PC-3 (cell line): ENCODE results near the gene DAAM2. TPM values are rescaled to one million over a fixed set of nuclear protein-coding genes. Genes with fewer than 3 reads are reported as not detected.

Source experiments
- ATAC-seq: fragments of 200-7000 bp; cut with Tn5 transposase; 2 replicates; pipeline ENCODE4 v1.9.1; 2020; ENCODE audit warnings: mild to moderate bottlenecking, moderate library complexity
- BruUV-seq: library from RNA; stranded (reverse); fragments of 400-500 nt; replicated peaks from 2 replicates; lab custom pipeline; 2021; lab: Mats Ljungman, UMichigan
- CTCF ChIA-PET: fragments of 300-600 bp; sonication (Branson Sonifier 250); formaldehyde crosslinking; loops from one replicate; lab custom pipeline; 2022; ENCODE audit warnings: antibody characterized with exemption; lab: Charles Lee
- POLR2A ChIA-PET: fragments of 300-600 bp; sonication (Branson Sonifier 250); formaldehyde crosslinking; loops from one replicate; lab custom pipeline; 2022; ENCODE audit warnings: antibody characterized with exemption; ENCODE audit not compliant: unreplicated experiment; lab: Charles Lee
- DNase-seq: peaks from one replicate; pipeline ENCODE4 v3.0.0-alpha.2; 2015
- H2AFZ ChIP-seq: fragments of 300-600 bp; sonication (generic); 2 replicates; pipeline ENCODE4 v1.6.0; 2016; ENCODE audit warnings: antibody characterized with exemption, low read length
- H3F3A ChIP-seq: fragments of 300-600 bp; sonication (generic); one replicate; pipeline ENCODE4 v1.6.0; 2017; ENCODE audit warnings: antibody characterized with exemption, low read length, control low read depth, mild to moderate bottlenecking; ENCODE audit not compliant: unreplicated experiment
- H3K27ac ChIP-seq: fragments of 300-600 bp; sonication (generic); 2 replicates; pipeline ENCODE4 v1.5.1; 2016; ENCODE audit warnings: mild to moderate bottlenecking, low read length
- H3K27me3 ChIP-seq: fragments of 300-600 bp; sonication (generic); 2 replicates; pipeline ENCODE4 v1.6.1; 2016; ENCODE audit warnings: low read length, mixed read lengths
- H3K36me3 ChIP-seq: fragments of 300-600 bp; sonication (generic); 2 replicates; pipeline ENCODE4 v1.6.1; 2016; ENCODE audit warnings: low read depth, mixed run types, low read length, mixed read lengths
- H3K4me1 ChIP-seq: fragments of 300-600 bp; sonication (generic); 2 replicates; pipeline ENCODE4 v1.5.1; 2016; ENCODE audit warnings: low read length; ENCODE audit not compliant: insufficient read depth
- H3K4me2 ChIP-seq: fragments of 300-600 bp; sonication (generic); 2 replicates; pipeline ENCODE4 v1.6.0; 2016; ENCODE audit warnings: low read length
- H3K4me3 ChIP-seq: fragments of 300-600 bp; sonication (generic); 2 replicates; pipeline ENCODE4 v1.5.1; 2016; ENCODE audit warnings: mild to moderate bottlenecking, low read length, mixed read lengths
- H3K79me2 ChIP-seq: fragments of 300-600 bp; sonication (generic); 2 replicates; pipeline ENCODE4 v1.6.1; 2017; ENCODE audit warnings: low read length, mixed read lengths
- H3K9ac ChIP-seq: fragments of 300-600 bp; sonication (generic); 2 replicates; pipeline ENCODE4 v1.6.0; 2016; ENCODE audit warnings: mild to moderate bottlenecking, low read length
- H3K9me2 ChIP-seq: fragments of 300-600 bp; sonication (generic); replicated peaks from 2 replicates; pipeline ENCODE4 v1.6.1; 2016; ENCODE audit warnings: mixed run types, low read length, mixed read lengths
- H3K9me3 ChIP-seq: fragments of 300-600 bp; sonication (generic); 2 replicates; pipeline ENCODE4 v1.6.1; 2016; ENCODE audit warnings: low read length, mixed read lengths
- H4K20me1 ChIP-seq: fragments of 300-600 bp; sonication (generic); 2 replicates; pipeline ENCODE4 v1.6.1; 2016; ENCODE audit warnings: low read length, mixed read lengths
- EZH2 ChIP-seq: fragments of 300-600 bp; sonication (generic); IDR thresholded peaks from one replicate; pipeline ENCODE4 v1.6.1; 2017; ENCODE audit warnings: antibody characterized with exemption, mild to moderate bottlenecking, low read length; ENCODE audit not compliant: unreplicated experiment
- EZH2phosphoT487 ChIP-seq: fragments of 300-600 bp; sonication (generic); IDR thresholded peaks from 2 replicates; pipeline ENCODE4 v1.6.1; 2018; ENCODE audit warnings: mild to moderate bottlenecking, antibody characterized with exemption, low read length, borderline replicate concordance
- intact Hi-C: fragments of 100-400 bp; cut with micrococcal nuclease; formaldehyde crosslinking; loops from 2 replicates; pipeline ENCODE4 v1.9.0; 2023
- total RNA-seq: library from RNA; depleted of rRNA; stranded (reverse); fragments of >200 nt; gene quantifications from 2 replicates; pipeline ENCODE4 v1.2.3, GENCODE V29; 2014
- TF ChIP-seq, protein P1 (sequence below): fragments of 300-600 bp; sonication (generic); conservative IDR thresholded peaks from 2 replicates; pipeline ENCODE4 v1.5.1; 2017; ENCODE audit warnings: antibody characterized with exemption, low read depth, mild to moderate bottlenecking, low read length

DAAM2 gene
- total RNA-seq, 1 experiment from 2014 or later, result not detected

DNA sequence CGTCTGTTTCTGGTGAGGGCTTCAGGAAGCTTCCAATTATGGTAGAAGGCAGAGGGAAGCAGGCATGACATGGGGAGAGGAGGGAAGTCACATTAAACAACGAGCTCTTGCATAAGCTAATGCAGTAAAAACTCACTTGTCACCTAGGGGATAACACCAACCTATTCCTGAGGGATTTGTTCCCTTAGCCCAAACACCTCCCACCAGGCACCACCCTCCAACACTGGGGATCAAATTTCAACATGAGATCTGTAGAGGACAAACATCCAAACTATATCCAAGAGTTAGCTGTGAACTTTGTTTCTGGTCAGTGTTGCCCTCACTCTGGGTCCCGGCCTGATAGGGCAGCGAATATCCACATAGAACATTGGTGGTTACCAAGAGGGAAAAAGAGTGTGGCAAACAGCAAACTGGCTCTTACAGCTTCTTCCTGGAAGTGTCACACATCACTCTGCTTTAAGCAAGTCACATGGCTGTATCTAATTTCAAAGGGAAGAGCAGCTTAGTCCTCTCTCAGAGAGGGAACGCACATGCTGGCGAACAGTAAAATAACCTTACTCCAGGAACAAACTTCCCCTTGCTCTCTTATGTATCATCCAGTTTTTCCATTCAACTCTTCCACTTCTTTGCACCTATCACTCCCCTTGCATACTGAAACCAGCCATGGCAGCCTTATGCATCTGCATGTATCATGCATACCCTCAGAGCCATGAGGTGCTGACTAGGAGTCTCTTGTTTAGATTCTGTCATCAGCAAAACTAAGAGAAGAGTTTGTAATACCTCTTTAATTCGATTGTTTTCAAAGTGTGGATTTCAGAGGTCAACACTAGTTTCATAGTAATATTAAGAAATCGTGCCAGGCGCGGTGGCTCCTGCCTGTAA lies 146.8 kb downstream of the DAAM2 start:
- Histone ChIP-seq H3K9ac (no peak overlapping the region), H3K4me2 (no peak overlapping the region), H4K20me1 (no peaks in the 10 kb centered on the region), H3K36me3 (no peaks in the 10 kb centered on the region), H3K79me2 (no peaks in the 10 kb centered on the region), H3K27me3 (peaks cover 5% of the 10 kb centered on the region; the same call in 1 of the 2 replicates), H3K9me3 (no peaks in the 10 kb centered on the region), H2AFZ (no peak overlapping the region), H3F3A (no peaks in the 10 kb centered on the region), H3K9me2 (no peaks in the 10 kb centered on the region), H3K4me1 (no peaks in the 10 kb centered on the region), H3K4me3 (no peak overlapping the region), H3K27ac (no peak overlapping the region)
- CTCF ChIA-PET, result no interaction called here
- intact Hi-C loops, result no loop called here
- BruUV-seq, result no TSS peak
- ATAC-seq (no peak), DNase-seq (no peak)
- TF ChIP-seq EZH2 (no peak), EZH2phosphoT487 (no peak)
- TF ChIP-seq, protein P1, sequence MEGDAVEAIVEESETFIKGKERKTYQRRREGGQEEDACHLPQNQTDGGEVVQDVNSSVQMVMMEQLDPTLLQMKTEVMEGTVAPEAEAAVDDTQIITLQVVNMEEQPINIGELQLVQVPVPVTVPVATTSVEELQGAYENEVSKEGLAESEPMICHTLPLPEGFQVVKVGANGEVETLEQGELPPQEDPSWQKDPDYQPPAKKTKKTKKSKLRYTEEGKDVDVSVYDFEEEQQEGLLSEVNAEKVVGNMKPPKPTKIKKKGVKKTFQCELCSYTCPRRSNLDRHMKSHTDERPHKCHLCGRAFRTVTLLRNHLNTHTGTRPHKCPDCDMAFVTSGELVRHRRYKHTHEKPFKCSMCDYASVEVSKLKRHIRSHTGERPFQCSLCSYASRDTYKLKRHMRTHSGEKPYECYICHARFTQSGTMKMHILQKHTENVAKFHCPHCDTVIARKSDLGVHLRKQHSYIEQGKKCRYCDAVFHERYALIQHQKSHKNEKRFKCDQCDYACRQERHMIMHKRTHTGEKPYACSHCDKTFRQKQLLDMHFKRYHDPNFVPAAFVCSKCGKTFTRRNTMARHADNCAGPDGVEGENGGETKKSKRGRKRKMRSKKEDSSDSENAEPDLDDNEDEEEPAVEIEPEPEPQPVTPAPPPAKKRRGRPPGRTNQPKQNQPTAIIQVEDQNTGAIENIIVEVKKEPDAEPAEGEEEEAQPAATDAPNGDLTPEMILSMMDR, result no peak
- POLR2A ChIA-PET, result no interaction called here

DNA sequence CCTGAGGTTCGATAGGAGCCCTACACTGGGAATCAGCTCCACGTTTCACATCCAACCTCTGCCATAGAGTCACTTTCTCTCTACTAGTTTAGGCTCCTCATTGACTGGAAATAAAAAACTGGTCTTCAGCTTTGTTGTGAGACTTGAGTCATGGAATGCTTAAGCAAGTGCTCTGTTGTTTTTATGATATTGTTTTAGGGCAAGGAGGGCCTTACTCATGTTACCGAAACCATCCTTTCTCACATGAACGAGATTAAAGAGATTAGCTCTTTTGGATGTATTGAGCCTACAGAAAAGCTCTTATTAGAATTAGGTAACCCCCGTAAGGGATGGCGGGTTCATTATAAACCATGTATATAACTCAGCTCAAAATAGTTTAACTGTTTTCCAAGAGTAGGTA lies 149.0 kb downstream of the DAAM2 start:
- BruUV-seq, result no TSS peak
- intact Hi-C loops, result no loop called here
- Histone ChIP-seq H3K27ac (no peak overlapping the region), H3K36me3 (no peaks in the 10 kb centered on the region), H3K9me3 (no peaks in the 10 kb centered on the region), H3K9ac (no peak overlapping the region), H3F3A (no peaks in the 10 kb centered on the region), H3K4me1 (no peaks in the 10 kb centered on the region), H3K27me3 (peaks cover 5% of the 10 kb centered on the region; the same call in 1 of the 2 replicates), H3K79me2 (no peaks in the 10 kb centered on the region), H2AFZ (no peak overlapping the region), H3K4me2 (no peak overlapping the region), H4K20me1 (no peaks in the 10 kb centered on the region), H3K4me3 (no peak overlapping the region), H3K9me2 (no peaks in the 10 kb centered on the region)
- no peak for DNase-seq
- ChIA-PET CTCF (no interaction called here), POLR2A (no interaction called here)
- TF ChIP-seq, protein P1, result no peak
- no peak for TF ChIP-seq EZH2
- no peak for TF ChIP-seq EZH2phosphoT487
- no peak for ATAC-seq

DNA sequence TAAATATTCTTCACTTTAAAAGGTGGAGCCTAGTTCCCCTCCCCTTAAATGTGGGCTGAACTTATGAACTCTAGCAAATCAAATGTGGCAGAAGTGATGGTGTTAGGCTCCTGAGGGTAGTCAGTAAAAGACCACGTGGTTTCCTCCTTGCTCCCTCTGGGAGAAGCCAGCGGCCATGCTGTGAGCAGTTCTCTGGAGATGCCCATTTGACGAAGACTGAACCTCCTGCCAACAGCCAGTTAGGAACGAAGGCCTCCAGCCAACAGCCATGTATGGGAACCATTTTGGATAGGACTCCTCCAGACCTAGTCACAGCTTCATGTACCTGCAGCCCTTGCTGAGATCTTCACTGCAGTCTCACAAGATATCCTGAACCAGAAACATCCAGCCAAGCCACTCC lies 149.6 kb downstream of the DAAM2 start:
- H3K4me3 ChIP-seq, result no peak overlapping the region
- H3F3A ChIP-seq, result no peaks in the 10 kb centered on the region
- no TSS peak for BruUV-seq
- no peak overlapping the region for H3K27ac ChIP-seq
- no peaks in the 10 kb centered on the region for H3K4me1 ChIP-seq
- ATAC-seq (no peak), DNase-seq (no peak)
- H3K9me2 ChIP-seq, result no peaks in the 10 kb centered on the region
- ChIA-PET POLR2A (no interaction called here), CTCF (no interaction called here)
- no peak for TF ChIP-seq EZH2
- TF ChIP-seq, protein P1, result no peak
- H3K9ac ChIP-seq, result no peak overlapping the region
- no peaks in the 10 kb centered on the region for H3K36me3 ChIP-seq
- no peak overlapping the region for H3K4me2 ChIP-seq
- H3K27me3 ChIP-seq, result peaks cover 11% of the 10 kb centered on the region
- intact Hi-C loops, result no loop called here
- H4K20me1 ChIP-seq, result no peaks in the 10 kb centered on the region
- H2AFZ ChIP-seq, result no peak overlapping the region
- no peaks in the 10 kb centered on the region for H3K9me3 ChIP-seq
- no peaks in the 10 kb centered on the region for H3K79me2 ChIP-seq
